GM21390 (cell line): ENCODE data around the gene PEMT.

Experiments
- ATAC-seq: cut with Tn5 transposase; IDR thresholded peaks from one replicate; pipeline ENCODE4 v1.9.1; 2021; ENCODE audit not compliant: unreplicated experiment

Gene PEMT

GRCh38 chr17:17570798-17571716 is 20.5 kb downstream of the PEMT start:
- ATAC-seq, result no peak

DNA sequence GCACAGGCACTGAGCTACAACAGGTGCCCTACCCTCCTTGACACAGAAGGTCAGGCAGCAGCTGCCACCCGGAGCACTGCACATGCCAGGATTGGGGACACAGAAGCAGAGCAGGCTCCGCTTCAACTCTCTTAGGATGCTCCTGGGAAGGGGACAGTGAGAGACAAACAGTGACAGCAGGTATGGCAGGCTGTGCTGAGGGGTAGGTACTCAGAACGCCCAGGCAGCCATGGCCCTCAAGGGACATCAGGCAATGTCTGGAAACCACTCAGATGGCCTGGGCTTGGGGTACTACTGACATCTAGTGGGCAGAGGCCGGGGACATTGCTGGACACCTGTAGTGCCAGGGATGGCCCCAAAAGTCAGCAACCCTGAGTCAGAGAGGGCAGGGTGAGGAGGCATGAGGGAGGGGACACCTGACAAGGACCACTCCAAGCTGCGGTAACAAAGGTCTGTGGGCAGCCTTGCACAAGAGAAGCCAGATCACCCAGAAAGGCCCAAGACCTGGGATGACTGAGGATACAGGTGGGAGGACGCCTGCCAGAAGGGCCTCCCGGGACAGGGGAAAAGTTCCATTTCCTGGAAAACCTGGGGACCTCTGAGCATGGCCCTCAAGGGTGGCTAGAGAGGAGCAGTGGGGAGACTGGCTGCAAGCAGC is 21.2 kb downstream of the PEMT start:
- no peak for ATAC-seq

- ATAC-seq, result no peak
Observed at GRCh38 chr17:17569691-17570090, 21.8 kb downstream of the PEMT start.

GRCh38 chr17:17568772-17569195 is 22.7 kb downstream of the PEMT start:
- ATAC-seq, result no peak

DNA sequence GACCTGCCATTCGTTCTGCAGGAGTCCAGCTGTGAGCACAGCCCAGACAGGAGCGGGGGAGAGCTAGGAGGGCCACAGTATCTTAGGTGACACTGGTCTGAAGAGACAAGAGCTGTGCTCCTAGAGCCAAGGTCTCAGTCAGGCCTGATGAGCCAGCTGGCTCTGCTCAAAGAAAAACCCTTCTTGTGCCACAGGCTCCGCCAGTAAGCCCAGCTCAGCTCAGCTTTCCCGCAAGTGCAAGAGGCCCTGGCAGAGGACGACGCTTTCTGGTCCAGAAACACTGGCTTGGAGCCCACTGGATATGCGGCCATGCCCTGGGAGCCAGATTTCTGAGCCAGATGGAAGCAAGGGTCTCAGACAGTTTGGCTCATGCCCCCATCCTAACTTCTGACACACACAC is 23.9 kb downstream of the PEMT start:
- ATAC-seq, result no peak

GRCh38 chr17:17566896-17567513 is 24.5 kb downstream of the PEMT start:
- ATAC-seq, result no peak

- no peak for ATAC-seq
Observed at GRCh38 chr17:17565471-17566339, 25.8 kb downstream of the PEMT start.

- ATAC-seq, result no peak
Observed at GRCh38 chr17:17564896-17565295, 26.6 kb downstream of the PEMT start.

DNA sequence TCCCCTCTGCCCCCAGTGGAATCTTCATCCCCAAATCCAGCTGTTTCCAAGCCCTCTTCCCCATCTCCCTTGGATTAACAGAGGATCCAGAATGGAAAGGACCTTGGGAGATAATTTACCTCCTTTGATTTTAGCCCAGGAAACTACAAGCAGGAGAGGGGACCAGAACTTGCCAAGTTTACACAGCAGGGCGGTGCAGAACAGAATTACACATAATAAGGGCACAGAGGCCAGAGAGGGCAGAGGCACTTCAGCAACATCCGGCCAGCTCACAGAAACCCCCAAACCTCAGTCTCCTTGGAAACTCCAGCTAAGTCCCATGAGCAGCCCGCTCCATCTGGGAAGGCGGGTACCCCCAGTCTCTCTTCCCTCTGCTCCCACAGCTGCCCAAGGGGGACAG is 27.2 kb downstream of the PEMT start:
- no peak for ATAC-seq

GRCh38 chr17:17563530-17563929 is 28.0 kb downstream of the PEMT start:
- ATAC-seq, result no peak

GRCh38 chr17:17562146-17562511 is 29.4 kb downstream of the PEMT start:
- no peak for ATAC-seq

DNA sequence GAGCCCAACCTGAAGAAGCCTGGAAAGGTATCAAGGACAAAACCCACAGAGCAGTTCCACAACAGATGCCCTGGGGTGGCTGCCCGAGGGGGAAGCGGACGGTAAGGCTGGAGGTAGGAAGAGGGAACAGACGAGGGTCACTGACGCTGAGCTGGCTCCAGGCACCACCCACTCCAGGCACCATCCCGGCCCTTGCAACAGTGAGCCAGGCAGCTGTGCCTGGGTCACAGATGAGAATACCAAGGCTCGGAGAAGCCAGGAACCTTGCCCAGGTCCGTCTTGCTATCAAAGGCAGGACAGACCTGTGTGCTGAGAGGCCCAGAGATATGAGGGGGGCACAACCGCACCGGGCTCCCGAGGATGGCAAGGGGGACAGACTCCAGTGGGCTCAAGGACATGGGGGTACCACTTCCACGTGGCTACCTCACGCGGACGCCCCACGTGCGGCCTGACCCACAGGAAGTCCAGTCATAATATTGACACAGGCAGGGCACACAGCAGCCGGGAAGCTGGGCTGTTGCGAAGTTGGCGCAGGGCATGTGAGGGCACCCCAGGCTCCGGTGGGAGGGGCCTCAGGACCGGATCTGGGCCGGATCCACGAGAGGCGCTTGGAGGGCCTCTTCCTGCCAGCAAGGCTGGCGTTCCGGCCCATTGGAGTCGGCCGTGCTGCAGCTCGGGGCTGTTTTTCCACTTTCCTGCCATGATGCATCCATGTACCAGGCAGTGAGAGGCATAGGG is 29.9 kb downstream of the PEMT start:
- no peak for ATAC-seq

- no peak for ATAC-seq
Observed at GRCh38 chr17:17560975-17561374, 30.5 kb downstream of the PEMT start.

DNA sequence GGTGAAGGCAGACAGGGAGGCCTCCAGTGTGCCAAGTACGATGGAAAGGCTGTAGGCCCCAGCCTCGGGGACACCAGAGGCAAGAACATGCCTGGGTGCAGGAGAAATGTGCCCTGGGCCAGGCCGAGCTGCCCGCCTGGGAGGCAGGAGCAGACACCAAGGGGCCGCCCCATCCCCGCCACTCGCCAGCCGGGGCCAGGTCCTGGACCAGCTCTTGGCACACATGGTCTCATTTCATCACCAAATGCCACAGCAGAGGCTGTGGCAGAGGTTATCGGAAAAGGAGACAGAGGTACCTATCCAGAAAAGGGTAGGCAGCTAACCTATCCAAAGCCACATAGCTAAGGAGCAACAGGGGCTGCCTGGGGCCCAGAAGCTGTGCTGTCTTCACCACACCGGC is 31.3 kb downstream of the PEMT start:
- ATAC-seq, result no peak

GRCh38 chr17:17559164-17559563 is 32.3 kb downstream of the PEMT start:
- no peak for ATAC-seq

DNA sequence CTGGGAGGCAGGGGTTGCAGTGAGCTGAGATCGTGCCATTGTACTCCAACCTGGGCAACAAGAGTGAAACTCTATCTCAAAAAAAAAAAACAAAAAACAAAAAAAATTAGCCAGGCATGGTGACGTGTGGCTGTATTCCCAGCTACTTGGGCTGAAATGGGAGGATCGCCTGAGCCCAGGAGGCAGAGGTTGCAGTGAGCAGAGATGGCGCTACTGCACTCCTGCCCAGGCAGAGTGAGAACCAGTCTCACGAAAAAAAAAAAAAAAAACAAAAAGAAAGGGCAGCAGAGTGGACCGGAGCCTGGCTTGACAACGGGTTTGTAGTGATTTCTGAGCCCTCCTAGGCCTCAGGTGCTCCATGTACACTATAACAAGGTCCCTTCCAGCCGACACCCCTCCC is 33.1 kb downstream of the PEMT start:
- ATAC-seq, result no peak

DNA sequence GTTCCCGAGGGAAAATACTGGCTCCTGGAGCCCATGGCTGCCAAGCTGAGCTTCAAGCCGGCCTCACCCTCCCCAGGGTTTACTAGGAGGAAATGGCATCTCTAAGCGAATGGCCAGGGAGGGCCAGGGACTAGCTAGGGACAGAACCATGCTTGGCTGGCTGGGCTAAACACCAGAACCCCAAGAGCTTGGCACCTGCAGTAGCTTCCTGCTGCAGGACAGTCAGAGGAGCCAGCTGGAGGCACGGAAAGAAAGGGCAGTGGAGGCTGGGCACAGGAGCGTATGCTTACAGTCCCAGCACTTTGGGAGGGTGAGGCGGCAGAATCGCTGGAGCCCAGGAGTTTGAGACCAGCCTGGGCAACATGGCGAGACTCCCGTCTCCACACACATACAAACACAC is 33.7 kb downstream of the PEMT start:
- ATAC-seq, result no peak

- ATAC-seq, result no peak
Observed at GRCh38 chr17:17556671-17557070, 34.8 kb downstream of the PEMT start.

DNA sequence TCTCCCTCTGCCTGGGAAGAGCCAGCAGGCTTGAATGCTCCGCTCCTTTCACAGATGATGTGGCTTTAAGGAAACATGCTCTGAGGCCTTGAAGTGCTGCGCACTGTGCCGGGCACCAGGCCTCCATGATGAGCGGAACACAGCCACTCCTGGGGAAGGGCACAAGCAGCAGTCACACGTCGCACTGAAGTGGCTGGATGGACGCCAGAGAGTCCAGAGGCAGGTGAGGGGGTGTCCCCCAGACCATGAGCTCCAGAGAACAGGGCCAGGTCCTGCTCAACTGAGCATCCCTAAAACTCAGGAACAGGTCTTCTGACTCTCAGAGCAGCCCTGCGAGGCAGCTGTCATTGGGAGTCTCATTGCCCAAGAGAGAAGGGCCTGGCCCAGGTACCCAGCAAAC is 35.6 kb downstream of the PEMT start:
- no peak for ATAC-seq

- no peak for ATAC-seq
Observed at GRCh38 chr17:17555151-17555550, 36.4 kb downstream of the PEMT start.
